DOHH2 (cell line): ENCODE data around the gene PKD1.

Experiments
- H3F3A ChIP-seq: fragments of 200-600 bp; sonication (generic), shearing (Covaris generic); 2 replicates; pipeline ENCODE4 v1.6.0; 2016; ENCODE audit warnings: antibody characterized with exemption, mild to moderate bottlenecking; ENCODE audit not compliant: control insufficient read depth, insufficient read depth
- H3K27ac ChIP-seq: fragments of 200-600 bp; sonication (generic); 2 replicates; pipeline ENCODE4 v1.5.1; 2014; ENCODE audit warnings: low read depth, mild to moderate bottlenecking, low read length, moderate library complexity
- H3K27me3 ChIP-seq: fragments of 200-600 bp; sonication (generic); 2 replicates; pipeline ENCODE4 v1.6.1; 2014; ENCODE audit warnings: mild to moderate bottlenecking, low read length, mixed read lengths; ENCODE audit not compliant: control insufficient read depth
- H3K36me3 ChIP-seq: fragments of 200-600 bp; sonication (generic); 2 replicates; pipeline ENCODE4 v1.6.1; 2014; ENCODE audit warnings: mild to moderate bottlenecking, low read length, moderate library complexity, mixed read lengths; ENCODE audit not compliant: control insufficient read depth
- H3K4me1 ChIP-seq: fragments of 200-600 bp; sonication (generic); 2 replicates; pipeline ENCODE4 v1.6.1; 2014; ENCODE audit warnings: mild to moderate bottlenecking, low read length, mixed read lengths; ENCODE audit not compliant: control insufficient read depth
- H3K4me2 ChIP-seq: fragments of 200-600 bp; sonication (generic); 2 replicates; pipeline ENCODE4 v1.6.0; 2014; ENCODE audit warnings: mild to moderate bottlenecking, low read length, moderate library complexity
- H3K4me3 ChIP-seq: fragments of 200-600 bp; sonication (generic); 2 replicates; pipeline ENCODE4 v1.5.1; 2014; ENCODE audit warnings: mild to moderate bottlenecking, low read length, mixed read lengths
- H3K79me2 ChIP-seq: fragments of 200-600 bp; sonication (generic); 2 replicates; pipeline ENCODE4 v1.6.1; 2014; ENCODE audit warnings: mild to moderate bottlenecking, low read length, mixed read lengths; ENCODE audit not compliant: control insufficient read depth
- H3K9me2 ChIP-seq: fragments of 200-600 bp; sonication (generic); replicated peaks from 2 replicates; pipeline ENCODE4 v1.6.1; 2014; ENCODE audit warnings: mild to moderate bottlenecking, low read length, mixed read lengths; ENCODE audit not compliant: control insufficient read depth
- H3K9me3 ChIP-seq: fragments of 200-600 bp; sonication (generic); 2 replicates; pipeline ENCODE4 v1.6.1; 2014; ENCODE audit warnings: antibody characterized with exemption, low read length, mixed read lengths; ENCODE audit not compliant: control insufficient read depth, insufficient read depth
- H4K20me1 ChIP-seq: fragments of 200-600 bp; sonication (generic); 2 replicates; pipeline ENCODE4 v1.6.0; 2014; ENCODE audit warnings: low read depth, mild to moderate bottlenecking, antibody characterized with exemption, low read length, moderate library complexity; ENCODE audit not compliant: control insufficient read depth, insufficient read depth
- EZH2phosphoT487 ChIP-seq: fragments of 200-600 bp; sonication (generic); IDR thresholded peaks from 2 replicates; pipeline ENCODE4 v1.6.1; 2017; ENCODE audit warnings: borderline replicate concordance, mild to moderate bottlenecking, antibody characterized with exemption, low read length, moderate library complexity, mixed read lengths
- TF ChIP-seq, protein P1 (sequence below): fragments of 200-600 bp; sonication (generic); IDR thresholded peaks from one replicate; pipeline ENCODE4 v1.5.1; 2014; ENCODE audit warnings: antibody characterized with exemption, mild to moderate bottlenecking, low read depth, low read length; ENCODE audit not compliant: poor library complexity, severe bottlenecking

Gene PKD1

DNA sequence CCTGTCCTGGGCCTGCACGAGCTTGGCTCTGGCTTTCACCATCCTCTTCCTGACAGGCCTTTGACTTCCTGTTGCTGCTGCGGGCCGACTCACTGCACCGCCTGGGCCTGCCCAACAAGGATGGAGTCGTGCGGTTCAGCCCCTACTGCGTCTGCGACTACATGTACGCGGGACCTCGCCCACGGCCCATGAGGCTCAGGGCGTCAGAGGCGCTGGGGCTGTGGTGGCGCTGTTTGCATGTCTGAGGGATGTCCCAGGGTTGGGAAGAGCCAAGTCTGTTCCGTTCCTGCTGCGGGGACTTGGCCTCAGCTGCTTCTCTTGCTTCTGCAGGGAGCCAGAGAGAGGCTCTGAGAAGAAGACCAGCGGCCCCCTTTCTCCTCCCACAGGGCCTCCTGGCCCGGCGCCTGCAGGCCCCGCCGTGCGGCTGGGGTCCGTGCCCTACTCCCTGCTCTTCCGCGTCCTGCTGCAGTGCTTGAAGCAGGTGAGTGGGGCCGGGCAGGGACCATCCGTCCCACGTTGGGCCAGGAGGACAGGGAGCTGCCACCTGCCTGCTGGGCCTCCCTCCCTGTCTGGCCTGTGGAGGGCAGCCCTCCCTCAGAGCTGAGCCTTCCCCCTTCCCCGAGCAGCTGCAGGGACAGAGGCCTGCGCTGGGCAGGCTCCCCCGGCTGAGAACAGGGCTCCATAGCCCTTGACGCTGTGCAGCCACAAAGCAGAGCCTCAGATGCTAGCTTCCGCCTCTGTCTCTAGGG, 64.1 kb downstream of the PKD1 start:
- no peaks in the 10 kb centered on the region for H3F3A ChIP-seq
- no peaks in the 10 kb centered on the region for H3K27me3 ChIP-seq
- H3K27ac ChIP-seq, result no peak overlapping the region
- no peaks in the 10 kb centered on the region for H3K9me3 ChIP-seq
- no peaks in the 10 kb centered on the region; the same call in 1 of the 2 replicates for H3K36me3 ChIP-seq
- H3K9me2 ChIP-seq, result no peaks in the 10 kb centered on the region
- H3K4me1 ChIP-seq, result no peaks in the 10 kb centered on the region
- H3K4me2 ChIP-seq, result no peak overlapping the region
- H3K79me2 ChIP-seq, result no peaks in the 10 kb centered on the region
- H4K20me1 ChIP-seq, result no peaks in the 10 kb centered on the region
- no peak for TF ChIP-seq EZH2phosphoT487
- TF ChIP-seq, protein P1, sequence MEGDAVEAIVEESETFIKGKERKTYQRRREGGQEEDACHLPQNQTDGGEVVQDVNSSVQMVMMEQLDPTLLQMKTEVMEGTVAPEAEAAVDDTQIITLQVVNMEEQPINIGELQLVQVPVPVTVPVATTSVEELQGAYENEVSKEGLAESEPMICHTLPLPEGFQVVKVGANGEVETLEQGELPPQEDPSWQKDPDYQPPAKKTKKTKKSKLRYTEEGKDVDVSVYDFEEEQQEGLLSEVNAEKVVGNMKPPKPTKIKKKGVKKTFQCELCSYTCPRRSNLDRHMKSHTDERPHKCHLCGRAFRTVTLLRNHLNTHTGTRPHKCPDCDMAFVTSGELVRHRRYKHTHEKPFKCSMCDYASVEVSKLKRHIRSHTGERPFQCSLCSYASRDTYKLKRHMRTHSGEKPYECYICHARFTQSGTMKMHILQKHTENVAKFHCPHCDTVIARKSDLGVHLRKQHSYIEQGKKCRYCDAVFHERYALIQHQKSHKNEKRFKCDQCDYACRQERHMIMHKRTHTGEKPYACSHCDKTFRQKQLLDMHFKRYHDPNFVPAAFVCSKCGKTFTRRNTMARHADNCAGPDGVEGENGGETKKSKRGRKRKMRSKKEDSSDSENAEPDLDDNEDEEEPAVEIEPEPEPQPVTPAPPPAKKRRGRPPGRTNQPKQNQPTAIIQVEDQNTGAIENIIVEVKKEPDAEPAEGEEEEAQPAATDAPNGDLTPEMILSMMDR, result no peak
- H3K4me3 ChIP-seq, result no peak overlapping the region

DNA sequence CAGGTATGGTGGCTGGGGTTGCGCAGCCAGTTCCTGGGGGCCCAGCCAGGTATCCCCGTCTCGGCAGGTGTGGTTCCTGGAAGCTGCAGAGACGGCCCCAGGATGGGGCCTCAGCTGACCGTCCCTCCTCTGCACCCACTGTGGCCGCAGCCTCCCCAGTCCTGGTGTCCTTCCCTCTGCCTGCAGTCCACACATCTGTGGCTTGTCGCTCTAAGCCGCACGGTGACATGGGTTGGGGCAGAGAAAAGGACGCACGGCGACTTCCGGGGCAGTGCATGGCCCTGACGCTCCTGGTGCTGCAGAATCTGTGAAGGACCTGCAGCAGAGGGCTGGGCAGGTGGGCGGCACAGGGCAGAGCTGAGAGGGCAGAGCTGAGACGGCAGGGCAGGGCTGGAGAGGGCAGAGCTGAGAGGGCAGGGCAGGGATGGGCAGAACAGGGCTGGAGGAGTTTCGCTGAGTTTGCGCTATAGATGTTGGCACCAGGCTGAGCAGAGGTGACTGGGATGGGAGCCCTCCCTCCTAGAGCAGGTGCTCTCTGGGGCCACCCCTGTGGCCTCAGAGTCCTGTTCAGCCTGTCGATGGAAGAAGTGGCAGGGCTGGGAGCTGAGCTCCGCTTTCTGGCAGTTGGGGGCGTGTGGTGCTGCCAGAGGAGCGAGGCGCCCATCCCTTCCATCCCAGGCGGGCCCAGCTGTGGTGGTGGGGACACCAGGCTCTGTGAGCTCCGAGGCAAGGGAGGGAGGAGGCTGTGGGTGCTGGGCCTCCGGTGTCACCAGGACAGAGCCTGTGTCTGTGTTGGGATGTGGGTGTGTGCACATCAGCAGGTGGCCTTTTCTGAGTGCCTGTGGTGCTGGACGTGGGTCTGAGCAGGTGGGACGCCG, 64.9 kb downstream of the PKD1 start:
- Histone ChIP-seq H3K4me1 (no peaks in the 10 kb centered on the region), H3K9me2 (no peaks in the 10 kb centered on the region), H3K4me2 (no peak overlapping the region), H3K79me2 (no peaks in the 10 kb centered on the region), H4K20me1 (no peaks in the 10 kb centered on the region), H3K36me3 (peaks cover 6% of the 10 kb centered on the region), H3K4me3 (no peak overlapping the region), H3K9me3 (no peaks in the 10 kb centered on the region), H3F3A (no peaks in the 10 kb centered on the region), H3K27ac (no peak overlapping the region), H3K27me3 (no peaks in the 10 kb centered on the region)
- TF ChIP-seq EZH2phosphoT487, result no peak
- TF ChIP-seq, protein P1, result no peak

DNA sequence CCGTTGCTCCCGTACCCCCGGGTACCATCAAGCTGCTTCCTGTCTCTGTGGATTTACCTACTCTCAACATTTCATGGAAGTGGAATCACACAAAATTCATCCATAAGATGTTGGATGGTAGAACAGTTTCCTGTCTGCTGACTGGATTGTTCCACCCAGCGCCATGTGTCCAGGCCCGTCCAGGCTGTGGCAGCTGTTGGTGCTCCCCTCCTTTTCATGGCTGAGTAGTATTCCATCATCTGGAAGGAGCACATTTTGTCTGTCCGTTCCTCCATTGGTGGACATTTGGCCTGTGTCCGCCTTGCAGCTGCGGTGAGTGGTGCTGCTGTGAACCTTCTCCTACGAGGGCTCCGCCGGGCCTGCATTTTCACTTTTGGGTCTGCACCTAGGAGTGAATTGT, 69.6 kb downstream of the PKD1 start:
- Histone ChIP-seq H3K9me3 (no peaks in the 10 kb centered on the region), H3K4me2 (no peak overlapping the region), H4K20me1 (no peaks in the 10 kb centered on the region), H3K9me2 (no peaks in the 10 kb centered on the region), H3K79me2 (no peaks in the 10 kb centered on the region), H3K36me3 (peaks cover 14% of the 10 kb centered on the region), H3K27ac (no peak overlapping the region), H3K27me3 (no peaks in the 10 kb centered on the region), H3K4me3 (no peak overlapping the region), H3K4me1 (no peaks in the 10 kb centered on the region), H3F3A (no peaks in the 10 kb centered on the region)
- no peak for TF ChIP-seq EZH2phosphoT487
